OCI-M1 (cell line): Measurements from ENCODE around the gene SESN2.

Source experiments
- DNase-seq: peaks from one replicate; lab custom pipeline; 2025; lab: John Stamatoyannopoulos, UW

SESN2 gene

DNA sequence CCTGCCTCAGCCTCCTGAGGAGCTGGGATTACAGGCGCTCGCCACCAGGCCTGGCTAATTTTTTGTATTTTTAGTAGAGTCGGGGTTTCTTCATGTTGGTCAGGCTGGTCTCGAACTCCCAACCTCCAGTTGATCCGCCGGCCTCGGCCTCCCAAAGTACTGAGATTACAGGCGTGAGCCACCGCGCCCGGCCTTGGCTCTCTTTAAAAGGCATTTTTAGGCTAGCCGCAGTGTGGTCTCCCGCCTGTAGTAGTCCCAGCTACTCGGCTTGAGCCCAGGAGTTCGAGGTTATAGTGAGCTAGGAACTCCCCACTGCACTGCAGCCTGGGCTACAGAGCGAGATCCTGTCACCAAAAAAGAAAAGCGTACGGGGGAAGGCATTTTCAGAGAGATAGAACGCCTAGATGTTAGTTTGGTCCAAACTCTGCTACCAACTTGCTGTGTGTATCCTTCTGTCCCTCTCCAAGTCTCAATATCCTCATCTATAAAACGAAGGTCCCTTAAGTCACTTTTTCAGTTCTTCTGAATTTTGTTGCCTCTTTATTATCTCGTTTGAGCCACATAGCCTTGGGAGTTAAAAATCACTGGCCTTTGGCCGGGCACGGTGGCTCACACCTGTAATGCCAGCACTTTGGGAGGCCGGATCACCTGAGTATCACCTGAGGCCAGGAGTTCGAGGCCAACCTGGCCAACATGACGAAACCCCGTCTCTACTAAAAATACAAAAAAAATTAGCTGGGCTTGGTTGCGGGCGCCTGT lies 70.3 kb downstream of the SESN2 start:
- DNase-seq, result peak; percentile 64
